Esophagus mucosa (tissue), 1 donor: Measurements from ENCODE around the gene BBS12. TPM values are rescaled to one million over a fixed set of nuclear protein-coding genes. Genes with fewer than 3 reads are reported as not detected.
"Not testable (repeated sequence)": the region's sequence is repeated elsewhere in the genome, so short reads cannot be mapped to it uniquely, and the experiment has no call there.

Source experiments
- ATAC-seq: fragments of 200-7000 bp; cut with Tn5 transposase; one replicate; pipeline ENCODE4 v1.9.1; 2020
- total RNA-seq: library from RNA; stranded (reverse); gene quantifications from one replicate; pipeline ENCODE4 v1.2.4, GENCODE V29; 2023
- donor health status: DM: yes; HTN: yes; CAD: no.

Gene BBS12
- total RNA-seq, 1 donor from 2014 or later: 1.00 TPM

- ATAC-seq: no peak
Measured at GRCh38 chr4:122766353-122766705, 33.8 kb downstream of the BBS12 start.

DNA sequence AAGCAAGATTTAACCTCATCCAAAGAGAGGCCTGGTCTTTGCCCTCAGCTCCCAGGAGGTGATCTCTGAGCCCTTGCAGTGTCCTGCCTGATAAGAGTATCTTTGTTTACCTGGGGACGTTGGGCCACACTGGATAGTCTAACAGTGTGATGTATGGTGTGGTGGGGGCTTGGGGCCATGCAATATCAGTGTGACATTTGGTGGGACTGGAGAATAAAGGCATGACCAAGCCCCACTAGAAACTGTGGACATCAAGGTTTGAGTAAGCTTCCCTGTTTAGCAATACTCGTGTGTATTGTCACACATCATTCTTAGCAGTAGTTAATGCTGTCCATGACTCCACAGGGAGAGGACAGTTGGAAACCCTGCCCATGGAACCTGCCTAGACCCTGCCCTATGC is 34.4 kb downstream of the BBS12 start:
- no peak for ATAC-seq

GRCh38 chr4:122771724-122772123 is 39.2 kb downstream of the BBS12 start:
- ATAC-seq: no peak

DNA sequence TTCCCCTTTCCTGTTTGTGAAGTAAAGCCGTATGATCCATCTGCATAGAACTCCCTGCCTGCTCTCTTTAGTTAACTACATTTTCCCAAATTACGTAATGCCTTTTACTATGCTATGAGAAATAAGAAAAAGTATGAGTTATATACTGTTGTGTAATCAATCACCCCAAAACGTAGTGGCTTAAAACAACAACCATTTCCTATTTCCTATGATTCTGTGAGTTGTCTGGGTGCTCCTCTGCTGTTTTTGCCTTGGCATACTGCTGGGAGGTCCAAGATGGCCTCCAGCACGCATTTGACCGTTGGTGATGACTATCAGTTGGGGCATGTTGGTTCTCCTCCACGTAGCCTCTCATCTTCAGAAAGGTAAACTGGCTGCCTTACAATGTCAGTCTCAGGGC is 39.8 kb downstream of the BBS12 start:
- peak; percentile 17 for ATAC-seq

GRCh38 chr4:122772986-122773385 is 40.5 kb downstream of the BBS12 start:
- ATAC-seq: no peak

DNA sequence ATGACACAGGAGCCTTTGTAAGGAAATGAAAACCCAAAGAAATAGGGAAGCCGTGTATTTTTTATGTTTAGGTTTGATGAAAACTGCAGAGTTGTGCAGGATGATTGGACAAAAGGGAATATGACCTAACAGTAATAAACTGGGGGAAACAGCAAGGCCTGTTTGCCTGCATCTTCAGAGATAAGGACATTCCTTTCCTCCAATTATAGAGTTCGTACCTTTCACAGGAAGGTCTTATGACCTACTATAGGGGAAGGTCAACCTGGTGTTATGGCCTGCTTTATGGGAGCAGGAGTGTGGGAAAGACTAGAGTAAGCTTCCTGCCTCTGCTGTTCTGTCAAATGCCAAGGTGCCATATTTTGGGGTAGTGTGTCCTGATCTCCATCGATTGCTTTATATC is 42.5 kb downstream of the BBS12 start:
- no peak for ATAC-seq

DNA sequence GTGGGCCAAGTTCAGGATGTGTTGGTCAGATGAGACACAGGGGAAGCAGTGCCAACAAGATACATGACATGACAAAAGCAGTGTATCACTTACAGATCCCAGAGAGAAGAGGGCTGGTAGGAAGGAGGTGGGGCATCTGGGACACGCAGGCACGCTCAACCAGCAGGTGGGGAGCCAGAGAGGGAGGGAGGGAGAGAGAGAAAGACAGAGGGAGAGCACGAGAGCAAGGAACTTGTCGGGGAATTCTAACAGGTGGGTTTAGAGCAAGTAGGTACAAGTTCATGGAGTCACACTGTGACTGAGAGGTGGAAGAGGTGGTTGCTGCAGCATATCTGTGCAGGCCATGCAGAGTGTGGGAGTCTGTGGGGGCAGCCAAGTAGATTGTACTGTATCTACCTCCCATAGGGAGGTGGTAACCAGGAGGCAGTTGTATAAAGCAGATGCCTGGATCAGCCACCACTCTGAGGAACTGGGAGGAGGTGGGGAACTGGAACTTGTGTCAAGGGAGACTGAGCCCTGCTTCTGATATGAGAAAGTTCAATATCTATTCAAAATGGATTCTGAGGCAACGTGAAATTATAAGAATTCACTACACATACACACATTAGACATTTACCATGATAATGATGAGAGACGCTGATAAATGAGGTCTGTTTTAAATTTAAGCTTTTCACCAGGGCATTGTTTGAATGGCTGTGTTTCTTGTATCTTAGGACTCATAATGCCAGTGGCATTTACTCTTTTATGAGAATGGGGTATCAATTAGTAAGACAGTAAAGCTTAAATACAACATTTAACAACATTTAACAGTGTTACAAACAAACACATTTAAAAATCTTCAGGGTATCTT is 43.7 kb downstream of the BBS12 start:
- ATAC-seq: peak; percentile 11

DNA sequence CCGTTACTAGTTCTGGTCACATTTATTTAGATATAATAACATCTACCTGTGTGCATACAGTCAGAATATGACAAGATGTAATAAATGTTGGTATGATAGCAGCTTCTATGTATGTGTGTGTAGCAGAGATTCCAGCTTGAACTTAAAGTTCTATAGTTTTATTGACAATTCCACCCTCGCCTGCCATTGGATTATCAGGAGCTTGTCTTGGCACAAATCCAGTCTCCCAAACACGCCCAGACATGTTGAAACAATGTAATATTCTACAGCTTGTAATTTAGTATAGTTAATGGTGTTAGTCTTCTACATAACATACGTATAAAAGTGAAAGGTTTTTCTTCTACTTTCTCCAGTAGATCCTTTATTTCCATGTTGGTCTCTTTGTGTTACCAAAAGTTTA is 44.4 kb downstream of the BBS12 start:
- peak; percentile 29 for ATAC-seq

- ATAC-seq: no peak
Measured at GRCh38 chr4:122777846-122778673, 45.6 kb downstream of the BBS12 start.

GRCh38 chr4:122781486-122781885 is 49.0 kb downstream of the BBS12 start:
- no peak for ATAC-seq

- ATAC-seq: peak; percentile 74
Measured at GRCh38 chr4:122783301-122784215, 51.1 kb downstream of the BBS12 start.

- ATAC-seq: no peak
Measured at GRCh38 chr4:122784261-122784660, 51.8 kb downstream of the BBS12 start.

GRCh38 chr4:122785099-122785498 is 52.6 kb downstream of the BBS12 start:
- no peak for ATAC-seq

GRCh38 chr4:122786296-122786695 is 53.8 kb downstream of the BBS12 start:
- ATAC-seq: peak; percentile 84

- not testable (repeated sequence) for ATAC-seq
Measured at GRCh38 chr4:122786920-122787319, 54.4 kb downstream of the BBS12 start.

GRCh38 chr4:122787940-122788339 is 55.4 kb downstream of the BBS12 start:
- no peak for ATAC-seq

- ATAC-seq: no peak
Measured at GRCh38 chr4:122788935-122789334, 56.4 kb downstream of the BBS12 start.

DNA sequence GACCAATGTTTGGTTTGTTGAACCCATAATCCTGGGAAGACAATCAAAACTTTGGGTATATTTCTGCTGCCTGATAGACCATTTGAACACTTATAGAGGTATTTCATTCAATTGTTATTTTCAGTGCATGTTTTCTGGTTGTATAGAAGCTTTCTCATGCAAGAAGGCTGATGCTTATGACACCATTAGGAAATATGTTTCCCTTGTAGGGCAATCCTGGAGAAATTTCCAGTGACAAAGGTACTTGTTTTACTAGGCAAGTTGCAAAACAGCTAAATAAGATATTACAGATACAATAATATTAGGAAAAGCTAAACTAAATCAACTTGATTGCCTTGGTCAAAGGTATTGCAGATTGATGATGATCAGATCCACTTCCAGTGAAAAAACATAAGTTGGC is 61.3 kb downstream of the BBS12 start:
- ATAC-seq: no peak
